ENCODE measurements around the gene CCDC83. TPM values are rescaled to one million over a fixed set of nuclear protein-coding genes. Genes with fewer than 3 reads are reported as not detected.
A peak's percentile ranks its signal among the peaks of the same experiment; 100 is the strongest.

Gene CCDC83
- total and polyA plus RNA-seq, 12 donors: not detected

- intact Hi-C loops (cut with DNase I): no loop called here
- DNase-seq (no peak), ATAC-seq (no peak)
- Histone ChIP-seq H3K27ac (peak overlapping the region in 1 of 10 donors; percentile 51), H3K4me3 (peak overlapping the region in 5 of 10 donors; percentile 68 to 82 (median 77)), H3K36me3 (no peaks in the 10 kb centered on the region), H3K27me3 (peaks cover 0 to 20% (median 0%) of the 10 kb centered on the region in 7 donors), H3K9me3 (no peaks in the 10 kb centered on the region), H3K4me1 (peaks cover 5 to 20% (median 12%) of the 10 kb centered on the region in 9 donors)
- WGBS, 2 donors: 76 to 92% methylated on average over 4 of the region's 4 CpGs
- TF ChIP-seq, protein P1, sequence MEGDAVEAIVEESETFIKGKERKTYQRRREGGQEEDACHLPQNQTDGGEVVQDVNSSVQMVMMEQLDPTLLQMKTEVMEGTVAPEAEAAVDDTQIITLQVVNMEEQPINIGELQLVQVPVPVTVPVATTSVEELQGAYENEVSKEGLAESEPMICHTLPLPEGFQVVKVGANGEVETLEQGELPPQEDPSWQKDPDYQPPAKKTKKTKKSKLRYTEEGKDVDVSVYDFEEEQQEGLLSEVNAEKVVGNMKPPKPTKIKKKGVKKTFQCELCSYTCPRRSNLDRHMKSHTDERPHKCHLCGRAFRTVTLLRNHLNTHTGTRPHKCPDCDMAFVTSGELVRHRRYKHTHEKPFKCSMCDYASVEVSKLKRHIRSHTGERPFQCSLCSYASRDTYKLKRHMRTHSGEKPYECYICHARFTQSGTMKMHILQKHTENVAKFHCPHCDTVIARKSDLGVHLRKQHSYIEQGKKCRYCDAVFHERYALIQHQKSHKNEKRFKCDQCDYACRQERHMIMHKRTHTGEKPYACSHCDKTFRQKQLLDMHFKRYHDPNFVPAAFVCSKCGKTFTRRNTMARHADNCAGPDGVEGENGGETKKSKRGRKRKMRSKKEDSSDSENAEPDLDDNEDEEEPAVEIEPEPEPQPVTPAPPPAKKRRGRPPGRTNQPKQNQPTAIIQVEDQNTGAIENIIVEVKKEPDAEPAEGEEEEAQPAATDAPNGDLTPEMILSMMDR (IDR thresholded peaks at IDR 0.05): no peak
Observed at GRCh38 chr11:85809191-85809590, 46.0 kb upstream of the CCDC83 start.

DNA sequence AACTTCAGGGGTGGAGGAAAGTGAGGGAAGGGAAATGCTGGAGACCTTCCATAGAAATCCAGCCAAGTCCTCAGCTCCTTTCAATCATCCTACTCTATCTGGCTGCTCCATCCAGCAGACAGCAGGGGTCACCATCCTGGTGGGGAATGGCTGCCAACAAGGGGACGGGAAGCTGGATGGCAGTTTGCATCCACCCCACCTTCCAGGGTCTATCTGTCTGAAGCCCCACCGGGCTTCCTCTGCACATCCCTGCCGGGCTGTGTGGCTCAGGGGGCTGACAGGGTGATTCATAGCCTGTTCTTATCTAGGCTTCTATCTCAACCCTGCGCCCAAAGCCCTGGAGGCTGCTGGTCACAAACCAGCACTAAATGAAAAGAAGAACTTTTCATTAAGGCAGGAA is 45.3 kb upstream of the CCDC83 start:
- intact Hi-C loops (cut with DNase I): loop anchor here in 2 of 10 donors (10.0 kb wide), 1 partner anchor 115 kb away; no protein-coding TSS in a partner anchor
- H3K9me3 ChIP-seq: no peaks in the 10 kb centered on the region
- ATAC-seq (peak in 2 of 8 donors; percentile 12 to 31), DNase-seq (no peak)
- WGBS, 2 donors: 14 to 23% methylated on average over 4 of the region's 4 CpGs
- TF ChIP-seq, protein P1 (IDR thresholded peaks at IDR 0.05): peak in 2 of 9 donors; percentile 16 to 20
- H3K27ac ChIP-seq: peak overlapping the region in 2 of 10 donors; percentile 27 to 51
- H3K36me3 ChIP-seq: no peaks in the 10 kb centered on the region
- H3K4me1 ChIP-seq: peaks cover 5 to 20% (median 12%) of the 10 kb centered on the region in 9 donors
- peaks cover 0 to 20% (median 0%) of the 10 kb centered on the region in 7 donors for H3K27me3 ChIP-seq
- peak overlapping the region in 9 of 10 donors; percentile 49 to 82 (median 72) for H3K4me3 ChIP-seq

- Histone ChIP-seq H3K36me3 (no peaks in the 10 kb centered on the region), H3K4me1 (peaks cover 5 to 20% (median 12%) of the 10 kb centered on the region in 9 donors), H3K27me3 (peaks cover 0 to 20% (median 0%) of the 10 kb centered on the region in 7 donors), H3K27ac (peak overlapping the region in 7 of 10 donors; percentile 17 to 72 (median 30)), H3K9me3 (no peaks in the 10 kb centered on the region), H3K4me3 (peak overlapping the region; percentile 49 to 82 (median 70))
- DNase-seq (no peak), ATAC-seq (peak in 5 of 8 donors; percentile 3 to 7 (median 6))
- 4 to 5% methylated on average over 10 of the region's 10 CpGs for WGBS, 2 donors
- intact Hi-C loops (cut with DNase I): loop anchor here in 2 of 10 donors (10.0 kb wide), 1 partner anchor 116 kb away; no protein-coding TSS in a partner anchor
- TF ChIP-seq, protein P1 (IDR thresholded peaks at IDR 0.05): no peak
Observed at GRCh38 chr11:85810521-85810870, 44.7 kb upstream of the CCDC83 start.

DNA sequence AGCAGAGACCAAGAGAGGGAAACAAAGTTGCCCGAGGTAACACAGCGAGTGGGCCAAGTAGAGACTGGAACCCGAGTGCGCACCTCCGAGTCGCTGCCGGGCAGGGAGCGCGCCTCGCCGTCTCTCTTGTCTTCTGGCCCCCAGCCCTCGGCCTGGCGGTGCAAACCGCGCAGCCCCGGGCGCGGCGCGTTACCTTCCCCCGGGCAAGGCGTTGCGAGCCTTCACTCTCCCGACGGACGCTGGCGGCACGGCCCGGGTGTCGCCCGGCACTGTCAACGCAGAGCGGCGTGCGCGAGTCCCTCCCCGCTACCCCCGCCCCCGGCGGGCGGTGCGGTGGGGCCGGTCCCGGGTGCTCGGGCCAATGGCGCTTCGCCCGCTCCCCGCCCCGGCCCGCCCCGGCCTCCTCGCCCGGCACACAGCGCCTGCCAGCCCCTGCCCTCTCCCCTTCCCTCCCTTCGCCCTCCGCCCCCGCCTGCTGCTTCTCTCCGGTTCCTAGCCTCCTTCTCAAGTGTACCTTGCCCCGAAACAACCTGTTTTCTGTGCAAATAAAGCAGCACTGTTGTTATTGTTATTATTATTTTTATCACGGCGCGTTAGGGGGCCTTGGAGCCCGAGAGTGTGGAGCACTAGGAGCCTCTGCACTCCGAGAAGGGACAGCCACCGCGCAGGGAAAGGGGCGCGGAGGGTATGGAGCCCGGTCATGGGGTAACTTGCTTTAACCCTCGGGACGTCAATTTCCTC is 44.1 kb upstream of the CCDC83 start, which contains the start of gene SYTL2:
TSS of gene SYTL2 (minus strand) at position 271 of the 741 bp plus-strand sequence. CDS start 53,416 bp downstream, outside the sequence.
- DNase-seq (peak; percentile 58 to 80), ATAC-seq (peak; percentile 95 to 99 (median 98))
- intact Hi-C loops (cut with DNase I): loop anchor here in 2 of 10 donors (10.0 kb wide), 1 partner anchor 116 kb away; no protein-coding TSS in a partner anchor
- peaks cover 0 to 20% (median 0%) of the 10 kb centered on the region in 7 donors for H3K27me3 ChIP-seq
- H3K4me3 ChIP-seq: peak within 1 kb of the TSS; percentile 49 to 82 (median 70)
- H3K9me3 ChIP-seq: no peaks in the 10 kb centered on the region
- 1 to 2% methylated on average over 58 to 72 of the region's 72 CpGs for WGBS, 2 donors
- peak within 1 kb of the TSS in 7 of 10 donors; percentile 17 to 72 (median 30) for H3K27ac ChIP-seq
- H3K4me1 ChIP-seq: peaks cover 5 to 20% (median 12%) of the 10 kb centered on the region in 9 donors
- TF ChIP-seq, protein P1 (IDR thresholded peaks at IDR 0.05): peak in 3 of 9 donors; percentile 26 to 39 (median 35)
- H3K36me3 ChIP-seq: no peaks in the 10 kb centered on the region
